IMR-90 (cell line): ENCODE data around the gene CNNM1. TPM values are rescaled to one million over a fixed set of nuclear protein-coding genes. Genes with fewer than 3 reads are reported as not detected.
A peak's percentile ranks its signal among the peaks of the same experiment; 100 is the strongest.

Source experiments
- ATAC-seq: fragments of 200-7000 bp; cut with Tn5 transposase; 2 replicates; pipeline ENCODE4 v1.9.1; 2020; ENCODE audit warnings: low read depth, mild to moderate bottlenecking, moderate library complexity
- BruUV-seq: library from RNA; stranded (reverse); fragments of 400-500 nt; replicated peaks from 2 replicates; lab custom pipeline; 2021; lab: Mats Ljungman, UMichigan
- CTCF ChIA-PET: fragments of 300-600 bp; formaldehyde crosslinking; extraction: SDS; loops from one replicate; lab custom pipeline; 2021; ENCODE audit warnings: antibody characterized with exemption; lab: Yijun Ruan, JAX
- POLR2A ChIA-PET: fragments of 300-600 bp; sonication (Branson Sonifier 250); formaldehyde crosslinking; loops from one replicate; lab custom pipeline; 2022; ENCODE audit warnings: antibody characterized with exemption; ENCODE audit not compliant: unreplicated experiment; lab: Charles Lee
- DNase-seq: peaks from one replicate; pipeline ENCODE4 v3.0.0; 2013
- H2AFZ ChIP-seq: replicated peaks from 2 replicates; pipeline ENCODE3; 2013; ENCODE audit warnings: low read length, mild to moderate bottlenecking; ENCODE audit not compliant: poor library complexity
- H2AK5ac ChIP-seq: 2 replicates; pipeline ENCODE4 v1.6.1; 2013; ENCODE audit warnings: low read depth, low read length, inconsistent platforms
- H2AK9ac ChIP-seq: replicated peaks from 2 replicates; pipeline ENCODE3; 2013; ENCODE audit warnings: mild to moderate bottlenecking, low read depth, low read length, moderate library complexity; ENCODE audit not compliant: poor library complexity
- H2BK120ac ChIP-seq: 2 replicates; pipeline ENCODE4 v1.6.1; 2013; ENCODE audit warnings: low read depth, low read length, inconsistent platforms
- H2BK15ac ChIP-seq: 3 replicates; pipeline ENCODE4 v1.6.1; 2013; ENCODE audit warnings: low read depth, low read length, inconsistent platforms
- H2BK20ac ChIP-seq: 2 replicates; pipeline ENCODE4 v1.6.1; 2013; ENCODE audit warnings: low read depth, mild to moderate bottlenecking, inconsistent platforms, low read length, moderate library complexity
- H2BK5ac ChIP-seq: 2 replicates; pipeline ENCODE4 v1.6.1; 2013; ENCODE audit warnings: mild to moderate bottlenecking, low read depth, low read length, inconsistent platforms; ENCODE audit not compliant: poor library complexity, severe bottlenecking
- H3K14ac ChIP-seq: replicated peaks from 2 replicates; pipeline ENCODE4 v1.6.1; 2013; ENCODE audit warnings: low read depth, low read length, inconsistent platforms
- H3K18ac ChIP-seq: 2 replicates; pipeline ENCODE4 v1.6.1; 2013; ENCODE audit warnings: low read depth, low read length, control low read depth
- H3K23ac ChIP-seq: 2 replicates; pipeline ENCODE4 v1.6.1; 2013; ENCODE audit warnings: low read depth, low read length, inconsistent platforms
- H3K27ac ChIP-seq: 2 replicates; pipeline ENCODE4 v1.5.1; 2013; ENCODE audit warnings: mild to moderate bottlenecking, control low read depth, low read length; ENCODE audit not compliant: insufficient read depth
- H3K27me3 ChIP-seq: 2 replicates; pipeline ENCODE4 v1.6.1; 2013; ENCODE audit warnings: low read length; ENCODE audit not compliant: control insufficient read depth, insufficient read depth
- H3K36me3 ChIP-seq: 2 replicates; pipeline ENCODE4 v1.6.1; 2013; ENCODE audit warnings: low read length, mixed read lengths; ENCODE audit not compliant: control insufficient read depth, insufficient read depth
- H3K4ac ChIP-seq: 2 replicates; pipeline ENCODE4 v1.6.1; 2013; ENCODE audit warnings: low read depth, low read length, inconsistent platforms
- H3K4me1 ChIP-seq: 2 replicates; pipeline ENCODE4 v1.6.1; 2013; ENCODE audit warnings: low read length, mixed read lengths; ENCODE audit not compliant: control insufficient read depth, insufficient read depth
- H3K4me2 ChIP-seq: 2 replicates; pipeline ENCODE4 v1.6.1; 2013; ENCODE audit warnings: low read depth, mild to moderate bottlenecking, control low read depth, low read length, moderate library complexity
- H3K4me3 ChIP-seq: 2 replicates; pipeline ENCODE4 v1.5.1; 2013; ENCODE audit warnings: low read depth, mild to moderate bottlenecking, control low read depth, low read length, moderate library complexity; ENCODE audit not compliant: insufficient read depth
- H3K56ac ChIP-seq: 2 replicates; pipeline ENCODE4 v1.6.1; 2013; ENCODE audit warnings: low read length, inconsistent platforms; ENCODE audit not compliant: insufficient read depth; ENCODE audit errors: extremely low read depth
- H3K79me1 ChIP-seq, 2 experiments: 2 replicates each; pipeline ENCODE4 v1.6.1; 2013; ENCODE audit warnings: low read length in 2 of 2, inconsistent platforms in 1 of 2, low read depth in 1 of 2
- H3K9ac ChIP-seq: 2 replicates; pipeline ENCODE4 v1.6.1; 2013; ENCODE audit warnings: low read depth, low read length, control low read depth
- H3K9me1 ChIP-seq: 2 replicates; pipeline ENCODE4 v1.6.1; 2013; ENCODE audit warnings: low read length, inconsistent platforms; ENCODE audit not compliant: insufficient read depth
- H3K9me3 ChIP-seq: 2 replicates; pipeline ENCODE4 v1.6.1; 2013; ENCODE audit warnings: low read length; ENCODE audit not compliant: control insufficient read depth, insufficient read depth
- H4K20me1 ChIP-seq: 2 replicates; pipeline ENCODE4 v1.6.1; 2013; ENCODE audit warnings: low read length, inconsistent platforms; ENCODE audit not compliant: insufficient read depth
- H4K5ac ChIP-seq: 2 replicates; pipeline ENCODE4 v1.6.1; 2013; ENCODE audit warnings: mild to moderate bottlenecking, low read depth, low read length, control low read depth
- H4K8ac ChIP-seq, 2 experiments: 2 replicates each; pipeline ENCODE4 v1.6.1; 2013; ENCODE audit warnings: low read depth in 2 of 2, low read length in 2 of 2, control low read depth in 1 of 2, inconsistent platforms in 1 of 2
- H4K91ac ChIP-seq: 2 replicates; pipeline ENCODE4 v1.6.1; 2013; ENCODE audit warnings: low read depth, low read length, inconsistent platforms; ENCODE audit not compliant: insufficient read depth
- BHLHE40 ChIP-seq: fragments of 150-350 bp; IDR thresholded peaks from 2 replicates; pipeline ENCODE4 v1.6.1; 2016; ENCODE audit warnings: mild to moderate bottlenecking, low read depth, low read length
- CEBPB ChIP-seq: IDR thresholded peaks from 2 replicates; pipeline ENCODE4 v1.6.1; 2012; ENCODE audit warnings: low read depth, low read length, improper control_type of control experiment
- CHD1 ChIP-seq: IDR thresholded peaks from 2 replicates; pipeline ENCODE4 v1.6.1; 2012; ENCODE audit warnings: low read depth, low read length, improper control_type of control experiment
- FOS ChIP-seq: fragments of 150-350 bp; IDR thresholded peaks from 2 replicates; pipeline ENCODE4 v1.6.1; 2016; ENCODE audit warnings: low read depth, low read length
- MAFK ChIP-seq: IDR thresholded peaks from 2 replicates; pipeline ENCODE4 v1.6.1; 2012; ENCODE audit warnings: low read depth, low read length, improper control_type of control experiment
- MAZ ChIP-seq: IDR thresholded peaks from 2 replicates; pipeline ENCODE4 v1.6.1; 2012; ENCODE audit warnings: low read depth, mild to moderate bottlenecking, low read length, improper control_type of control experiment, moderate library complexity, borderline replicate concordance
- MXI1 ChIP-seq: IDR thresholded peaks from 2 replicates; pipeline ENCODE4 v1.6.1; 2012; ENCODE audit warnings: low read depth, mild to moderate bottlenecking, low read length, moderate library complexity, borderline replicate concordance
- NFE2L2 ChIP-seq: fragments of 150-350 bp; IDR thresholded peaks from 2 replicates; pipeline ENCODE4 v1.6.1; 2016; ENCODE audit warnings: low read depth, mild to moderate bottlenecking, low read length
- POLR2A ChIP-seq: IDR thresholded peaks from 2 replicates; pipeline ENCODE4 v1.6.1; 2012; ENCODE audit warnings: mild to moderate bottlenecking, low read depth, low read length
- RAD21 ChIP-seq: IDR thresholded peaks from 2 replicates; pipeline ENCODE4 v1.6.1; 2012; ENCODE audit warnings: low read length, improper control_type of control experiment
- RCOR1 ChIP-seq: IDR thresholded peaks from 2 replicates; pipeline ENCODE4 v1.6.1; 2012; ENCODE audit warnings: mild to moderate bottlenecking, low read length, improper control_type of control experiment; ENCODE audit not compliant: insufficient replicate concordance
- RFX5 ChIP-seq: IDR thresholded peaks from 2 replicates; pipeline ENCODE4 v1.8.0; 2012; ENCODE audit warnings: low read depth, mild to moderate bottlenecking, low read length, moderate library complexity
- SMC3 ChIP-seq: fragments of 150-350 bp; IDR thresholded peaks from 2 replicates; pipeline ENCODE4 v1.6.1; 2016; ENCODE audit warnings: low read depth, mild to moderate bottlenecking, antibody characterized with exemption, low read length, moderate library complexity
- WGBS, 2 experiments: methylation state at CpG; one replicate each; pipeline versions ENCODE4 v1.1.5 to v1.1.7; 2013; ENCODE audit warnings: missing lambda C conversion rate in 2 of 2; ENCODE audit not compliant: insufficient read length in 1 of 2; ENCODE audit errors: extremely low coverage in 2 of 2; 5-methylcytosine and 5-hydroxymethylcytosine counted together
- dilution Hi-C: fragments of 300-500 bp; cut with HindIII; formaldehyde crosslinking; loops from one replicate; pipeline ENCODE4 v1.14.3; 2018; ENCODE audit warnings: low sequenced_read_pairs; ENCODE audit not compliant: unreplicated experiment
- in situ Hi-C: fragments of 300-500 bp; cut with MboI; formaldehyde crosslinking; loops from 3 replicates; pipeline ENCODE4 v1.14.3; 2019; ENCODE audit warnings: low sequenced_read_pairs, inconsistent platforms, mixed read lengths
- intact Hi-C: fragments of 100-400 bp; cut with micrococcal nuclease; formaldehyde crosslinking; loops from 2 replicates; pipeline ENCODE4 v1.10.0; 2022
- polyA plus RNA-seq, 3 experiments: library from polyadenylated mRNA; depleted of rRNA; stranded (reverse); fragments of >200 nt; gene quantifications; 2 replicates each; pipeline ENCODE4 v1.2.3, GENCODE V29; 2012; ENCODE audit warnings: low replicate concordance in 1 of 3
- total RNA-seq: library from RNA; depleted of rRNA; stranded (reverse); fragments of >200 nt; gene quantifications from 2 replicates; pipeline ENCODE4 v1.2.3, GENCODE V29; 2012
- TF ChIP-seq, protein P1 (sequence below): fragments of 150-350 bp; IDR thresholded peaks from 2 replicates; pipeline ENCODE4 v1.6.1; 2016; ENCODE audit warnings: low read depth, mild to moderate bottlenecking, low read length, moderate library complexity, borderline replicate concordance
- TF ChIP-seq, protein P2 (sequence below): conservative IDR thresholded peaks from 2 replicates; pipeline ENCODE4 v1.5.1; 2012; ENCODE audit warnings: mild to moderate bottlenecking, low read depth, low read length, improper control_type of control experiment
- TF ChIP-seq, protein P3 (sequence below): fragments of 150-350 bp; IDR thresholded peaks from 2 replicates; pipeline ENCODE4 v1.6.1; 2017; ENCODE audit warnings: mild to moderate bottlenecking, antibody characterized with exemption, low read length, low read depth

CNNM1 gene
- total and polyA plus RNA-seq, 2 of the 4 experiments (the other 2 are of a cell fraction) = 0.18 to 0.39 TPM

DNA sequence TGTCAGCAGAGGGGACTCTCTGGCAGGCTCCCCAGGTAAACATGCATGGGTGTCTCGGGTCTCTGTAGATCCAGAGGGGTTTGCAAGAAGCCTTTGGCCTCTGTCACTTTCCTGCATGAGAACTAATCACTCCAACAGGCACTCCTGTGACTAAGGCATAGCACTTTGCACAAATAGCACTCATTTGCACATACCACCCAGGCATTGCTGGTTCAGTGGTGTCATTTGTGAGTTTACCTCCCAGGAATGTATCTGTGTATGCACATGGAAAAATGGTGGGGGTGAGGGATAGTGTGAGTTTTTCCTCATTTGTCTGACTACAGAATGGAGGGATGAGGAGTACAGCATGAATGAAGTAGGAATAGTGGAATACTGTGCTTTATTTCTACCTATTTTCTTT, 39.5 kb downstream of the CNNM1 start:
- H3K36me3 ChIP-seq = no peaks in the 10 kb centered on the region
- H3K4ac ChIP-seq = no peak overlapping the region
- H3K9me1 ChIP-seq = peaks cover 15% of the 10 kb centered on the region; the same call in 1 of the 2 replicates
- ChIA-PET POLR2A (no interaction called here), CTCF (no interaction called here)
- no peak overlapping the region for H3K9ac ChIP-seq
- H3K79me1 ChIP-seq = no peaks in the 10 kb centered on the region
- DNase-seq = peak; percentile 43
- H2BK15ac ChIP-seq = no peak overlapping the region
- H3K56ac ChIP-seq = no peak overlapping the region
- H3K18ac ChIP-seq = no peak overlapping the region
- H3K23ac ChIP-seq = no peak overlapping the region
- H3K4me1 ChIP-seq = peaks cover 9% of the 10 kb centered on the region; the same call in 1 of the 2 replicates
- H2BK120ac ChIP-seq = peak overlapping the region; percentile 42; the same call in 1 of the 2 replicates
- 0 out of 2 replicates have a peak overlapping the region, but pooled peaks have one; percentile 18 for H4K91ac ChIP-seq
- TF ChIP-seq CHD1 = no peak
- no peak for TF ChIP-seq MAZ
- TF ChIP-seq RCOR1 = no peak
- no peak for TF ChIP-seq RFX5
- TF ChIP-seq, protein P1, sequence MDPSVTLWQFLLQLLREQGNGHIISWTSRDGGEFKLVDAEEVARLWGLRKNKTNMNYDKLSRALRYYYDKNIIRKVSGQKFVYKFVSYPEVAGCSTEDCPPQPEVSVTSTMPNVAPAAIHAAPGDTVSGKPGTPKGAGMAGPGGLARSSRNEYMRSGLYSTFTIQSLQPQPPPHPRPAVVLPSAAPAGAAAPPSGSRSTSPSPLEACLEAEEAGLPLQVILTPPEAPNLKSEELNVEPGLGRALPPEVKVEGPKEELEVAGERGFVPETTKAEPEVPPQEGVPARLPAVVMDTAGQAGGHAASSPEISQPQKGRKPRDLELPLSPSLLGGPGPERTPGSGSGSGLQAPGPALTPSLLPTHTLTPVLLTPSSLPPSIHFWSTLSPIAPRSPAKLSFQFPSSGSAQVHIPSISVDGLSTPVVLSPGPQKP = no peak
- TF ChIP-seq CEBPB = no peak
- no peak for TF ChIP-seq MXI1
- TF ChIP-seq, protein P2, sequence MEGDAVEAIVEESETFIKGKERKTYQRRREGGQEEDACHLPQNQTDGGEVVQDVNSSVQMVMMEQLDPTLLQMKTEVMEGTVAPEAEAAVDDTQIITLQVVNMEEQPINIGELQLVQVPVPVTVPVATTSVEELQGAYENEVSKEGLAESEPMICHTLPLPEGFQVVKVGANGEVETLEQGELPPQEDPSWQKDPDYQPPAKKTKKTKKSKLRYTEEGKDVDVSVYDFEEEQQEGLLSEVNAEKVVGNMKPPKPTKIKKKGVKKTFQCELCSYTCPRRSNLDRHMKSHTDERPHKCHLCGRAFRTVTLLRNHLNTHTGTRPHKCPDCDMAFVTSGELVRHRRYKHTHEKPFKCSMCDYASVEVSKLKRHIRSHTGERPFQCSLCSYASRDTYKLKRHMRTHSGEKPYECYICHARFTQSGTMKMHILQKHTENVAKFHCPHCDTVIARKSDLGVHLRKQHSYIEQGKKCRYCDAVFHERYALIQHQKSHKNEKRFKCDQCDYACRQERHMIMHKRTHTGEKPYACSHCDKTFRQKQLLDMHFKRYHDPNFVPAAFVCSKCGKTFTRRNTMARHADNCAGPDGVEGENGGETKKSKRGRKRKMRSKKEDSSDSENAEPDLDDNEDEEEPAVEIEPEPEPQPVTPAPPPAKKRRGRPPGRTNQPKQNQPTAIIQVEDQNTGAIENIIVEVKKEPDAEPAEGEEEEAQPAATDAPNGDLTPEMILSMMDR = no peak
- no peak for TF ChIP-seq RAD21
- TF ChIP-seq FOS = no peak
- TF ChIP-seq SMC3 = no peak
- TF ChIP-seq, protein P3, sequence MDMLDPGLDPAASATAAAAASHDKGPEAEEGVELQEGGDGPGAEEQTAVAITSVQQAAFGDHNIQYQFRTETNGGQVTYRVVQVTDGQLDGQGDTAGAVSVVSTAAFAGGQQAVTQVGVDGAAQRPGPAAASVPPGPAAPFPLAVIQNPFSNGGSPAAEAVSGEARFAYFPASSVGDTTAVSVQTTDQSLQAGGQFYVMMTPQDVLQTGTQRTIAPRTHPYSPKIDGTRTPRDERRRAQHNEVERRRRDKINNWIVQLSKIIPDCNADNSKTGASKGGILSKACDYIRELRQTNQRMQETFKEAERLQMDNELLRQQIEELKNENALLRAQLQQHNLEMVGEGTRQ = no peak
- no peak for TF ChIP-seq MAFK
- TF ChIP-seq BHLHE40 = no peak
- TF ChIP-seq NFE2L2 = no peak
- TF ChIP-seq POLR2A = no peak
- no peaks in the 10 kb centered on the region for H3K9me3 ChIP-seq
- WGBS, 2 experiments = no CpG with 5 or more reads among the region's 1 CpG
- no peak overlapping the region for H2AK9ac ChIP-seq
- no TSS peak for BruUV-seq
- H2AFZ ChIP-seq = no peak overlapping the region
- H3K27me3 ChIP-seq = no peaks in the 10 kb centered on the region
- intact Hi-C loops = no loop called here
- H4K20me1 ChIP-seq = no peaks in the 10 kb centered on the region
- H2BK5ac ChIP-seq = peak overlapping the region; percentile 62
- 0 out of 4 replicates have a peak overlapping the region, but pooled peaks of 1 of the 2 experiments have one; percentile 5 for H4K8ac ChIP-seq
- H4K5ac ChIP-seq = no peak overlapping the region
- H3K4me3 ChIP-seq = no peak overlapping the region
- ATAC-seq = no peak; the same call in 1 of the 2 replicates
- peak overlapping the region; percentile 30; the same call in 1 of the 2 replicates for H3K4me2 ChIP-seq
- H2AK5ac ChIP-seq = no peak overlapping the region; the same call in 1 of the 2 replicates
- H3K27ac ChIP-seq = no peak overlapping the region
- dilution Hi-C loops = no loop called here
- no peak overlapping the region for H3K14ac ChIP-seq
- in situ Hi-C loops = no loop called here
- no peak overlapping the region for H2BK20ac ChIP-seq
